GM12873 (cell line): ENCODE measurements around the gene ANKS1B.

Experiments used
- CTCF ChIP-seq: IDR thresholded peaks from 2 replicates; pipeline ENCODE4 v1.5.1; 2012; ENCODE audit warnings: low read depth, mild to moderate bottlenecking, moderate library complexity, low read length, control low read depth; ENCODE audit not compliant: insufficient read depth; ENCODE audit errors: missing control alignments

ANKS1B gene

DNA sequence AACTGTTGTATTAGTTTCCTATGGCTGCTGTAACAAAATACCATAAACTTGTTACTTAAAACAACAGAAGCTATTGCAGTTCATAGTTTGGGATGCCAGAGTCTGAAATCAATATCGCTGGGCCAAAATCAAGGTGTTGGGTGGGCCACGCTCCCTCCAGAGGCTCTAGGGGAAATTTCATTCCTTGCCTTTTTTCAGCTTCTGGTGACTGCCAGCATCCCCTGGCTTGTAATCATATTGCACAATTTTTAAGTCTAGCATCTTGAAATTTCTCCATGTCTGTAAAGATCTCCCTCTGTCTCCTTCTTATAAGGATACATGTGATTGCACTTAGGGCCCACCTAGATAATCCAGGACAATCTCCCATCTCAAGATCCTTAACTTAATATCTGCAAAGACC, 386.0 kb downstream of the ANKS1B start:
- no peak for TF ChIP-seq CTCF

DNA sequence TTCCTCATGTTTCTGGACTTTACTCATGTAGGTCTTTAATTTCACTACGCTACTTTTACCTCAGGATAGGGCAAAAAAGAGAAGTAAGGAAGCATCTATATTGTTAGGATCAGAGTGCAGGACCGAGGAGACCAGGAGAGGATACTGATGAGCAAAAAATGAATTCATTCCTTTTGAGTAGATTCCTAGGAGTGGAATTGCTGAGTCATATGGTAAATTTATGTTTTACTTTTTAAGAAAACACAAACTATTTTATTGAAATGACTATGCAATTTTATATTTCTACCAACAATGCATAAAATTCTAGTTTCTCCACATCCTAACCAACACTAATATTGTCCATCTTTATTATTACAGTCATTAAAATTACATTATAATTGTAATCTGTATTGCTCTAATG, 388.0 kb downstream of the ANKS1B start:
- no peak for TF ChIP-seq CTCF

- TF ChIP-seq CTCF, result no peak
Observed at GRCh38 chr12:99573980-99574379, 410.8 kb downstream of the ANKS1B start.

DNA sequence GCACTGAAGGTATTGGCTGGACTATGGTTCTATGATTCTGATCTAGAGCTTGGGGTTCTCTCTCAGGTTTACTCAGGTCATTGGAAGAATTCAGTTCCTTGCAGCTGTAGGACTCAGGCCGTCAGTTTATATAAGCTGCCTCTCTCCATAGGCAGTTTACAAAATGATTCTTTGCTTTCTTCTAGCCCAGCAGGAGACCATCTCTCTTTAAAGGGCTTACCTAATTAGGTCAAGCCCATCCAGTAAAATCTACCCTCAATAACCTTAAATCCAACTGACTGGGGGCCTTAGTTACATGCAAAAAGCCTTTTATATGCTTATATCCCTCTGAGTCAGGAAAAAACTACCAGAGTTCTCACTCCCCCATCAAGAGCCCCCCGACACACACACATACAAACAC, 417.7 kb downstream of the ANKS1B start:
- no peak for TF ChIP-seq CTCF

- TF ChIP-seq CTCF, result no peak
Observed at GRCh38 chr12:99558109-99558508, 426.6 kb downstream of the ANKS1B start.

GRCh38 chr12:99553461-99553860, 431.3 kb downstream of the ANKS1B start:
- TF ChIP-seq CTCF, result no peak

- no peak for TF ChIP-seq CTCF
Observed at GRCh38 chr12:99552022-99552421, 432.7 kb downstream of the ANKS1B start.
